ENCODE results near the gene IFT43. TPM values are rescaled to one million over a fixed set of nuclear protein-coding genes. Genes with fewer than 3 reads are reported as not detected.

Gene IFT43
- polyA plus RNA-seq, 1 experiment, result 41.4 TPM

GRCh38 chr14:76073717-76074116, 88.2 kb downstream of the IFT43 start:
- Histone ChIP-seq H3K27me3 (ENCODE audit: control insufficient read depth, insufficient read depth, low read length) (no peaks in the 10 kb centered on the region), H3K4me3 (ENCODE audit: low read depth, low read length) (no peak overlapping the region), H3K9me3 (ENCODE audit: control insufficient read depth, insufficient read depth, low read length) (no peaks in the 10 kb centered on the region), H3K27ac (ENCODE audit: low read depth, low read length) (no peak overlapping the region)
- TF ChIP-seq CTCF (IDR thresholded peaks at IDR 0.05; ENCODE audit: low read depth, low read length), result no peak
- DNase-seq (ENCODE audit: low read depth, low spot score), result no peak
- ChIA-PET POLR2A (no interaction called here), CTCF (no interaction called here)

DNA sequence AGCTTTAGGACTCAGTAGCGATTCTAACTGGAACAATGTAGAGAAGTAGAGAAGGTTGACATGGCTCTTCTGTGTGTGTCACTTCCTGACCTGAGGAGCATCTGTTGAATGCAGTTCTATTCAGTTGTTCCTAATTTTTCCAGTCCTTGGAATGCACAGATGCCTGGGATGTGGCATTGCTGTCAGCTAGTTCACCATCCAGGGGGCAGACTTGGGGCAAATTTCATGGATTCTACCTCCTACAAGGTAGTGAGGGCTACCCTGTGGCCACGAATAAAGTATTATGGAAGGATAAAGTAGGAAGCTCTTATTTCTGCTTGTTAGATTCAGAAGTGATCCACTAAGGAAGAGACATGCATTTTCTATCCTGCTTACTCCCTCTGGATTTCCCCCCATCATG, 91.8 kb downstream of the IFT43 start:
- ChIA-PET CTCF (interaction anchor here (0.8 kb wide), 1 partner anchor 571 kb away, joined by 3 read pairs; no protein-coding TSS in a partner anchor), POLR2A (no interaction called here)
- no peak overlapping the region for H3K27ac ChIP-seq (ENCODE audit: low read depth, low read length)
- H3K9me3 ChIP-seq (ENCODE audit: control insufficient read depth, insufficient read depth, low read length), result no peaks in the 10 kb centered on the region
- no peak for TF ChIP-seq CTCF (IDR thresholded peaks at IDR 0.05; ENCODE audit: low read depth, low read length)
- DNase-seq (ENCODE audit: low read depth, low spot score), result no peak
- no peak overlapping the region for H3K4me3 ChIP-seq (ENCODE audit: low read depth, low read length)
- no peaks in the 10 kb centered on the region for H3K27me3 ChIP-seq (ENCODE audit: control insufficient read depth, insufficient read depth, low read length)

DNA sequence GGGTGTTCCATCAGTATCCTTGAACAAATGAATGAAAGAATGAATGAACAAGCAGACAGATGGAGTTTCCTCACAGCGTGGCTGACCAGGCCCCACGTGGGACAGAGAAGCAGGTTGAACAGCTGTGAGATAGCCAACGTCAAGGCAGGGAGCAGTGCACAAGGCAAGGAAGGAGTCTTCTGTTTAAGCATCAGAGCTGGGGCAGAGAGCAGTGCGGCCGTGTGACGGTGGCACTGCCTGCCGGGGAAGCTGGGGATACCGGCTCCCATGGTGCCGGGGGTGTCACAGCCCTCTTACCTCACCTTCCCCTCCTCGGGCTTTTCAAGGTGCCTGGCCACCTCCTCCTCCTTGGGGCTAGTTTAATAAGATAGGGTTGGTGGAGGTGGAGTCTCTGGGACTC, 92.9 kb downstream of the IFT43 start:
- ChIA-PET POLR2A (no interaction called here), CTCF (no interaction called here)
- Histone ChIP-seq H3K4me3 (ENCODE audit: low read depth, low read length) (no peak overlapping the region), H3K9me3 (ENCODE audit: control insufficient read depth, insufficient read depth, low read length) (no peaks in the 10 kb centered on the region), H3K27ac (ENCODE audit: low read depth, low read length) (no peak overlapping the region), H3K27me3 (ENCODE audit: control insufficient read depth, insufficient read depth, low read length) (no peaks in the 10 kb centered on the region)
- no peak for DNase-seq (ENCODE audit: low read depth, low spot score)
- TF ChIP-seq CTCF (IDR thresholded peaks at IDR 0.05; ENCODE audit: low read depth, low read length), result no peak

DNA sequence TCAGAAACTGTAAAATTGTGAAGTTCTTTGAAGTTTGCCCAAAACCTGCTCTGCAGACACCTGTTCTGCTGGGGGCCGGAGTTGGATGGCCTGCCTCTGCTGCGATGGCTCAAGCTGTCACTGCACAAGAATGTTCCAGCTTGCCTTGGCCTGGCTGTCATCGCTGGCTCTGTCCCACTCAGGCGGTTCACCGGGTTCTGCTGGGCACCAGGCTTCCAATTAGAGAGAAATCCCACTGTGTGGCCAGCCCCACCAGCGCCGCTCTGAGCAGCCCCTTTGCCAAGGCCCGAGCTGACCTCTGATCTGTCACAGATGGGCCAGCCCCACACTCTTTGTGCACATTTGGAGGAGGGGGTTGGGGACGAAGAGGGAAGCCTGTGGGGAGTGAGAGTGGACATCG, 94.5 kb downstream of the IFT43 start:
- no peak for TF ChIP-seq CTCF (IDR thresholded peaks at IDR 0.05; ENCODE audit: low read depth, low read length)
- no peak overlapping the region for H3K4me3 ChIP-seq (ENCODE audit: low read depth, low read length)
- POLR2A ChIA-PET, result no interaction called here
- DNase-seq (ENCODE audit: low read depth, low spot score), result no peak
- no peaks in the 10 kb centered on the region for H3K9me3 ChIP-seq (ENCODE audit: control insufficient read depth, insufficient read depth, low read length)
- CTCF ChIA-PET, result interaction anchor here (1.1 kb wide), 1 partner anchor 29 kb away, joined by 6 read pairs; no protein-coding TSS in a partner anchor
- H3K27me3 ChIP-seq (ENCODE audit: control insufficient read depth, insufficient read depth, low read length), result no peaks in the 10 kb centered on the region
- no peak overlapping the region for H3K27ac ChIP-seq (ENCODE audit: low read depth, low read length)

- no peaks in the 10 kb centered on the region for H3K27me3 ChIP-seq (ENCODE audit: control insufficient read depth, insufficient read depth, low read length)
- ChIA-PET CTCF (interaction anchor here (1.1 kb wide), 1 partner anchor 30 kb away, joined by 6 read pairs; no protein-coding TSS in a partner anchor), POLR2A (no interaction called here)
- DNase-seq (ENCODE audit: low read depth, low spot score), result no peak
- TF ChIP-seq CTCF (IDR thresholded peaks at IDR 0.05; ENCODE audit: low read depth, low read length), result no peak
- no peak overlapping the region for H3K27ac ChIP-seq (ENCODE audit: low read depth, low read length)
- no peaks in the 10 kb centered on the region for H3K9me3 ChIP-seq (ENCODE audit: control insufficient read depth, insufficient read depth, low read length)
- H3K4me3 ChIP-seq (ENCODE audit: low read depth, low read length), result no peak overlapping the region
These were observed 94.9 kb downstream of the IFT43 start for GRCh38 chr14:76080471-76080870.

Data from AG04450 (cell line).